RWPE1 (cell line): ENCODE results near the gene DALRD3.

ENCODE experiments used
- CTCF ChIA-PET: fragments of 350-600 bp; sonication (Branson Sonifier 250); formaldehyde crosslinking; extraction: SDS; loops from one replicate; lab custom pipeline; 2021; lab: Yijun Ruan, JAX
- POLR2A ChIA-PET: fragments of 400-600 bp; formaldehyde crosslinking; extraction: SDS; loops from one replicate; lab custom pipeline; 2020; ENCODE audit warnings: antibody characterized with exemption; ENCODE audit not compliant: low non-redundant PET; lab: Yijun Ruan, JAX
- DNase-seq: peaks from one replicate; pipeline ENCODE4 v3.0.0; 2012; ENCODE audit warnings: low spot score
- H3K27ac ChIP-seq: fragments of 450-650 bp; 2 replicates; pipeline ENCODE4 v1.5.1; 2017
- TF ChIP-seq, protein P1 (sequence below): fragments of 450-650 bp; conservative IDR thresholded peaks from 2 replicates; pipeline ENCODE4 v1.5.1; 2017; ENCODE audit warnings: low read depth, mild to moderate bottlenecking

The DALRD3 gene

GRCh38 chr3:49027634-49028033 lies 9.3 kb upstream of the DALRD3 start:
- peak overlapping the region; percentile 77 for H3K27ac ChIP-seq
- ChIA-PET POLR2A (no interaction called here), CTCF (no interaction called here)
- no peak for DNase-seq
- TF ChIP-seq, protein P1, sequence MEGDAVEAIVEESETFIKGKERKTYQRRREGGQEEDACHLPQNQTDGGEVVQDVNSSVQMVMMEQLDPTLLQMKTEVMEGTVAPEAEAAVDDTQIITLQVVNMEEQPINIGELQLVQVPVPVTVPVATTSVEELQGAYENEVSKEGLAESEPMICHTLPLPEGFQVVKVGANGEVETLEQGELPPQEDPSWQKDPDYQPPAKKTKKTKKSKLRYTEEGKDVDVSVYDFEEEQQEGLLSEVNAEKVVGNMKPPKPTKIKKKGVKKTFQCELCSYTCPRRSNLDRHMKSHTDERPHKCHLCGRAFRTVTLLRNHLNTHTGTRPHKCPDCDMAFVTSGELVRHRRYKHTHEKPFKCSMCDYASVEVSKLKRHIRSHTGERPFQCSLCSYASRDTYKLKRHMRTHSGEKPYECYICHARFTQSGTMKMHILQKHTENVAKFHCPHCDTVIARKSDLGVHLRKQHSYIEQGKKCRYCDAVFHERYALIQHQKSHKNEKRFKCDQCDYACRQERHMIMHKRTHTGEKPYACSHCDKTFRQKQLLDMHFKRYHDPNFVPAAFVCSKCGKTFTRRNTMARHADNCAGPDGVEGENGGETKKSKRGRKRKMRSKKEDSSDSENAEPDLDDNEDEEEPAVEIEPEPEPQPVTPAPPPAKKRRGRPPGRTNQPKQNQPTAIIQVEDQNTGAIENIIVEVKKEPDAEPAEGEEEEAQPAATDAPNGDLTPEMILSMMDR = no peak

- ChIA-PET CTCF (no interaction called here), POLR2A (no interaction called here)
- no peak for DNase-seq
- peak overlapping the region; percentile 98 for H3K27ac ChIP-seq
- TF ChIP-seq, protein P1 = no peak
Measured at GRCh38 chr3:49026536-49026935, 8.2 kb upstream of the DALRD3 start.

- TF ChIP-seq, protein P1 = no peak
- peak overlapping the region; percentile 98 for H3K27ac ChIP-seq
- POLR2A ChIA-PET = no interaction called here
- CTCF ChIA-PET = no interaction called here
- DNase-seq = no peak
Measured at GRCh38 chr3:49025793-49026520, 7.6 kb upstream of the DALRD3 start.

DNA sequence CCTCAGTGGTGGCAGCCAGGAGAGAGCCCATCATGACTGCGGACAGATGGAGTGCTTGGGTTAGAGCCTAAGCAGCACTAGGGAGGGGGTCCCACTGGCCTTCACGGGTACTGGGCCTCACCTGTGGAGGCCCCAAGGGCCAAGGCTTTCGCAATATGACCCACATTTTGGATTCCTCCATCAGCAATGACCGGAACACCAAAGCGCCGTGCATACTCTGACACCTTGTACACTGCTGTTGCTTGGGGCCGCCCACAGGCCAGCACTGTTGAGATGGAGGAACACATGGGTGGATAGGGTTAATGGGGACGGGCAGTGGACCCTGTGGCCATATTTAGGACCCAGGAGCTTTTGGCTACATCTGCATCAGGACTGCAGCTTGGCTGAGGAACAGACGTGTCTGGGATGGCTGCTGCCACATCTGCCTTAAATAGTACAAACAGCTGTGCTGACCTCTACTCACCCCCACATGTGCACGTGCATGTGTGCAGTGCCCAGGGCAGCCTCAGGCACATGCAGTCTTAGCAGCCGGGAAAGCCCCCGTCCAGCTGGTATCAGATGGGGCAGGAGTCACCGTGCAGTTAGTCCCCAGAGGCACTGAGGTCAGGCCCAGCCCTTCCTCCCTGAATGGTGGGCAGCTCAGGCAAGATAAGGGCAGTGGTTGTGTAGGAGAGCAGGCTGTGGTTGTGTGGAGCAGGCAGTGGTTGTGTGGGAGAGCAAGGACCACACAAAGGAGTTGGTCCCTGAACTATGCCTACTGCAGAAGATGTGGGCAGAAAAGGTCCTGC lies 6.8 kb upstream of the DALRD3 start:
- POLR2A ChIA-PET = no interaction called here
- peak overlapping the region; percentile 98 for H3K27ac ChIP-seq
- TF ChIP-seq, protein P1 = no peak
- DNase-seq = no peak
- CTCF ChIA-PET = no interaction called here

DNA sequence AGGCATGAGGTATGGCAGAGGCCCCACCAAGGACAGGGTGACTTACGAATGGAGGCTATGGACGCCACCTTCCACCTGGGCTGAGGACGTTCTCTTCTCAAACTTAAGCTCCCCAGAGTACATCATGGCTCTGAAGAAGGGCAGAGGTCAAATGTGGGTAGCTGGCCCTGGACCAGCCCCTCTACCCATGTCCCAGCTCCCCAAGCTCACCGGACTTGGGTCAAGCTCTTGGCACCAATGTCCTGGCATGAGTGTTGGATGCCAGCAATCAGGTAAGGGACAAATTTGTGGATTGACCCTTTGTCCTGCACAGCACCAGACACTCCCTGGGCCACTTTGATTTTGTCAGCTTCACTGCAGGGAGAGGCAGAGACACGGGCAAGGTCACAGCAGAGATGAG lies 6.1 kb upstream of the DALRD3 start:
- peak overlapping the region; percentile 98 for H3K27ac ChIP-seq
- CTCF ChIA-PET = interaction anchor here (0.7 kb wide), 1 partner anchor 144 kb away, joined by 3 read pairs; no protein-coding TSS in a partner anchor
- DNase-seq = no peak
- POLR2A ChIA-PET = no interaction called here
- TF ChIP-seq, protein P1 = no peak

DNA sequence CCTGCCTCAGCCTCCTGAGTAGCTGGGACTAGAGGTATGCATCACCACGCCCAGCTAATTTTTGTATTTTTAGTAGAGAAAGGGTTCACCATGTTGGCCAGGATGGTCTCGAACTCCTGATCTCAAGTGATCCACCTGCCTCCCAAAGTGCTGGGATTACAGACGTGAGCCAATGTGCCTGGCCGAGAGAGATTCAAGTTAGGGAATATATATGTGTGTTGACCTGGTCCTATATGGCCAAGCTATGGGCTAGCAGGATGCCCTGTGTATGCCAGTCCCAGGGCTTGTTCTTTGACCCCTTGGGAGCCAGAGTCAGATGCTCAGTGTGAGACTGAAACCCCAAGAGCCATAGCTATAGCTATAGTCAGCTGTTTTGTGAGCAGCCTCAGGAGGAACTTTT lies 5.4 kb upstream of the DALRD3 start:
- POLR2A ChIA-PET = no interaction called here
- H3K27ac ChIP-seq = peak overlapping the region; percentile 98
- CTCF ChIA-PET = interaction anchor here (0.7 kb wide), 1 partner anchor 144 kb away, joined by 3 read pairs; no protein-coding TSS in a partner anchor
- TF ChIP-seq, protein P1 = no peak
- no peak for DNase-seq
